GM18526 (cell line): ENCODE measurements around the gene GNB1L.

Experiments
- POLR2A ChIP-seq: IDR thresholded peaks from 3 replicates; pipeline ENCODE4 v1.6.1; 2011; ENCODE audit not compliant: insufficient read length; ENCODE audit errors: extremely low read depth

The GNB1L gene

GRCh38 chr22:19786959-19787848 lies 67.5 kb downstream of the GNB1L start:
- no peak for TF ChIP-seq POLR2A

GRCh38 chr22:19786264-19786585 lies 68.4 kb downstream of the GNB1L start:
- TF ChIP-seq POLR2A: no peak

GRCh38 chr22:19785461-19786263 lies 69.0 kb downstream of the GNB1L start:
- TF ChIP-seq POLR2A: no peak

GRCh38 chr22:19784384-19785175 lies 70.1 kb downstream of the GNB1L start:
- no peak for TF ChIP-seq POLR2A

- no peak for TF ChIP-seq POLR2A
Measured at GRCh38 chr22:19783586-19784383, 70.9 kb downstream of the GNB1L start.

GRCh38 chr22:19782533-19782932 lies 72.1 kb downstream of the GNB1L start:
- no peak for TF ChIP-seq POLR2A

GRCh38 chr22:19779685-19780268 lies 74.9 kb downstream of the GNB1L start:
- no peak for TF ChIP-seq POLR2A

- TF ChIP-seq POLR2A: no peak
Measured at GRCh38 chr22:19779011-19779421, 75.7 kb downstream of the GNB1L start.

- no peak for TF ChIP-seq POLR2A
Measured at GRCh38 chr22:19776433-19777031, 78.1 kb downstream of the GNB1L start.

GRCh38 chr22:19775496-19776325 lies 79.0 kb downstream of the GNB1L start:
- TF ChIP-seq POLR2A: no peak

- TF ChIP-seq POLR2A: no peak
Measured at GRCh38 chr22:19774628-19775027, 80.0 kb downstream of the GNB1L start.

GRCh38 chr22:19773470-19774040 lies 81.1 kb downstream of the GNB1L start:
- no peak for TF ChIP-seq POLR2A
